Muscle of leg (tissue), 9 donors: ENCODE results near the gene AP4E1. TPM values are rescaled to one million over a fixed set of nuclear protein-coding genes. Genes with fewer than 3 reads are reported as not detected.

Experiments used
- polyA plus RNA-seq, 8 donors: library from polyadenylated mRNA; unstranded; fragments of 120-200 nt; gene quantifications; one replicate each; pipeline versions ENCODE4 v1.2.1 to v1.2.3, GENCODE V29; 2013; ENCODE audit warnings: inconsistent platforms in 1 of 8, low replicate concordance in 1 of 8; ENCODE audit not compliant: insufficient read length in 8 of 8, insufficient read depth in 1 of 8
- total RNA-seq: library from RNA; stranded (reverse); fragments of 120-200 nt; gene quantifications from one replicate; pipeline ENCODE4 v1.2.4, GENCODE V29; 2013

Gene AP4E1
- total and polyA plus RNA-seq, 9 donors, result 5.2 to 8.5 (median 7.3) TPM

Other genes starting within 250 kb of the AP4E1 start
- gene TRPM7, start 221.9 kb upstream of the AP4E1 start, total RNA-seq, result 29.0 TPM
- 10 to 100 TPM; 16.1 to 23.8 (median 17.2) TPM for gene TRPM7, start 221.9 kb upstream of the AP4E1 start, polyA plus RNA-seq
- gene SPPL2A, start 143.0 kb upstream of the AP4E1 start, total RNA-seq, result 67.7 TPM
- 10 to 100 TPM; 28.7 to 66.1 (median 43.8) TPM for gene SPPL2A, start 143.0 kb upstream of the AP4E1 start, polyA plus RNA-seq
- 2.1 TPM for gene TNFAIP8L3, start 186.2 kb downstream of the AP4E1 start, total RNA-seq
- 1 to 10 TPM; 1.1 to 2.5 (median 1.8) TPM for gene TNFAIP8L3, start 186.2 kb downstream of the AP4E1 start, polyA plus RNA-seq